ENCODE measurements around the gene REPIN1. TPM values are rescaled to one million over a fixed set of nuclear protein-coding genes. Genes with fewer than 3 reads are reported as not detected.

REPIN1 gene
- total RNA-seq, 1 donor from 2014 or later, result 154 TPM

DNA sequence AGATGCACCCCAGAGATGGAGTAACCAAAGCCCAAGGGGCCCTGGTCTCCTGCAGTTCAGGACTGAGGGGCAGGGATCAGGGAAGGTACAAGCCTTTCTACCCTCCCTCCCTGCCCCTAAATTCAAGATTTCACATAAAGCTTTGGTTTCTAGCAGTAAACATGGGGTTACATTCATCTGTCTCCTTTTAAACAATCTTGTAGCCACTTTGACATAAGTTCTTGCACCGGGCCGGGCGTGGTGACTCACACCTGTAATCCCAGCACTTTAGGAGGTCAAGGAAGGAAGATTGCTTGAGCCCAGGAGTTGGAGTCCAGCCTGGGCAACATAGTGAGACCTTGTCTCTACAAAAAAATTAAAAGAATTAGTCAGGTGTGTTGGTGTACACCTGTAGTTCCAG lies 41.3 kb upstream of the REPIN1 start:
- Mint-ChIP-seq H3K4me3 (no peak overlapping the region), H3K36me3 (peaks cover 12% of the 10 kb centered on the region), H3K27ac (no peak overlapping the region), H3K4me1 (ENCODE audit: unreplicated experiment) (peaks cover 20% of the 10 kb centered on the region), H3K9me3 (no peaks in the 10 kb centered on the region), H3K27me3 (no peaks in the 10 kb centered on the region)
- TF ChIP-seq, protein P1, sequence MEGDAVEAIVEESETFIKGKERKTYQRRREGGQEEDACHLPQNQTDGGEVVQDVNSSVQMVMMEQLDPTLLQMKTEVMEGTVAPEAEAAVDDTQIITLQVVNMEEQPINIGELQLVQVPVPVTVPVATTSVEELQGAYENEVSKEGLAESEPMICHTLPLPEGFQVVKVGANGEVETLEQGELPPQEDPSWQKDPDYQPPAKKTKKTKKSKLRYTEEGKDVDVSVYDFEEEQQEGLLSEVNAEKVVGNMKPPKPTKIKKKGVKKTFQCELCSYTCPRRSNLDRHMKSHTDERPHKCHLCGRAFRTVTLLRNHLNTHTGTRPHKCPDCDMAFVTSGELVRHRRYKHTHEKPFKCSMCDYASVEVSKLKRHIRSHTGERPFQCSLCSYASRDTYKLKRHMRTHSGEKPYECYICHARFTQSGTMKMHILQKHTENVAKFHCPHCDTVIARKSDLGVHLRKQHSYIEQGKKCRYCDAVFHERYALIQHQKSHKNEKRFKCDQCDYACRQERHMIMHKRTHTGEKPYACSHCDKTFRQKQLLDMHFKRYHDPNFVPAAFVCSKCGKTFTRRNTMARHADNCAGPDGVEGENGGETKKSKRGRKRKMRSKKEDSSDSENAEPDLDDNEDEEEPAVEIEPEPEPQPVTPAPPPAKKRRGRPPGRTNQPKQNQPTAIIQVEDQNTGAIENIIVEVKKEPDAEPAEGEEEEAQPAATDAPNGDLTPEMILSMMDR (conservative IDR thresholded peaks at IDR 0.05), result no peak
- no peak for DNase-seq (ENCODE audit: extremely low spot score, unreplicated experiment)

- DNase-seq (ENCODE audit: extremely low spot score, unreplicated experiment), result no peak
- H3K4me3 Mint-ChIP-seq, result no peak overlapping the region
- no peak overlapping the region for H3K27ac Mint-ChIP-seq
- peaks cover 8% of the 10 kb centered on the region for H3K4me1 Mint-ChIP-seq (ENCODE audit: unreplicated experiment)
- peaks cover 12% of the 10 kb centered on the region for H3K36me3 Mint-ChIP-seq
- TF ChIP-seq, protein P1 (conservative IDR thresholded peaks at IDR 0.05), result no peak
- H3K27me3 Mint-ChIP-seq, result no peaks in the 10 kb centered on the region
- H3K9me3 Mint-ChIP-seq, result no peaks in the 10 kb centered on the region
Observed at GRCh38 chr7:150329331-150330120, 39.1 kb upstream of the REPIN1 start.

DNA sequence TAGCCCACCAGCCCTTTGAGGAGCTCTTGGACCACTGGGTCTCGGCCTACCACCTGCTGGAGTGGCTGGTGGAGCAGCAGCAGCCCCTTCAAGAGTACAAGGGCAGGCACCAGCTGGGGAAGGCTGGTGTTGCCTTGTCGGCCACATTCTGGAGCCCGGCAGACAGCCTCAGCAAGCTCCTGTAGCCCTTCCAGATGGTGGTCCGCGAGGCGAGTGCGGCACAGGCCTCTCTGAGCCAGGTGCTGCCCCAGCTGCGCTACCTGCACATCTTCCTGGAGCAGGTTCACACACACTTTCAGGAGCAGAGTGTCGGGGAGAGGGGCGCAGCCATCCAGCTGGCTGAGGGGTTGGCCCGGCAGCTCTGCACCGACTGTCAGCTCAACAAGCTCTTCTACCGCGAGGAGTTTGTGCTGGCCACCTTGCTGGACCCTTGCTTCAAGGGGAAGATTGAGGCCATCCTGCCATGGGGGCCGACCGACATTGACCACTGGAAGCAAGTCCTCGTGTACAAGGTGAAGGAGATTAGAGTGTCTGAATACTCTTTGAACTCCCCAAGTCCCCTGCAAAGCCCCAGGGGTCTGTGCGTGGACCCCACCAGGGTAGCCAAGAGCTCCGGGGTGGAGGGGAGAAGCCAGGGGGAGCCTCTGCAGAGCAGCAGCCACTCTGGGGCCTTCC lies 38.3 kb upstream of the REPIN1 start:
- Mint-ChIP-seq H3K4me1 (ENCODE audit: unreplicated experiment) (peaks cover 5% of the 10 kb centered on the region), H3K27ac (no peak overlapping the region), H3K27me3 (no peaks in the 10 kb centered on the region), H3K36me3 (peaks cover 12% of the 10 kb centered on the region), H3K4me3 (no peak overlapping the region), H3K9me3 (no peaks in the 10 kb centered on the region)
- no peak for DNase-seq (ENCODE audit: extremely low spot score, unreplicated experiment)
- TF ChIP-seq, protein P1 (conservative IDR thresholded peaks at IDR 0.05), result no peak

- Mint-ChIP-seq H3K4me3 (no peak overlapping the region), H3K9me3 (no peaks in the 10 kb centered on the region), H3K36me3 (peaks cover 3% of the 10 kb centered on the region), H3K27me3 (no peaks in the 10 kb centered on the region), H3K4me1 (ENCODE audit: unreplicated experiment) (peaks cover 12% of the 10 kb centered on the region), H3K27ac (no peak overlapping the region)
- DNase-seq (ENCODE audit: extremely low spot score, unreplicated experiment), result no peak
- TF ChIP-seq, protein P1 (conservative IDR thresholded peaks at IDR 0.05), result no peak
Observed at GRCh38 chr7:150332852-150333635, 35.6 kb upstream of the REPIN1 start.

- Mint-ChIP-seq H3K4me1 (ENCODE audit: unreplicated experiment) (peaks cover 14% of the 10 kb centered on the region), H3K27me3 (no peaks in the 10 kb centered on the region), H3K4me3 (no peak overlapping the region), H3K36me3 (peaks cover 3% of the 10 kb centered on the region), H3K27ac (no peak overlapping the region), H3K9me3 (no peaks in the 10 kb centered on the region)
- TF ChIP-seq, protein P1 (conservative IDR thresholded peaks at IDR 0.05), result no peak
- no peak for DNase-seq (ENCODE audit: extremely low spot score, unreplicated experiment)
Observed at GRCh38 chr7:150333659-150334058, 35.0 kb upstream of the REPIN1 start.
